Breast epithelium (tissue), 3 donors: ENCODE measurements around the gene PRLH.

Experiments
- CTCF ChIP-seq, 3 donors: fragments of 450-650 bp; IDR thresholded peaks; one replicate each; pipeline ENCODE4 v1.5.1; 2016 to 2017; ENCODE audit warnings: antibody characterized with exemption in 3 of 3, mild to moderate bottlenecking in 3 of 3, moderate library complexity in 3 of 3
- POLR2A ChIP-seq: fragments of 450-650 bp; IDR thresholded peaks from one replicate; pipeline ENCODE4 v1.6.1; 2016; ENCODE audit warnings: antibody characterized with exemption, mild to moderate bottlenecking, moderate library complexity

- TF ChIP-seq CTCF (IDR thresholded peaks at IDR 0.05) (no peak), POLR2A (no peak)
Observed at GRCh38 chr2:237540223-237540775, 26.1 kb upstream of the PRLH start.
